C4-2B (cell line): ENCODE measurements around the gene ARSA.

Experiments
- CTCF ChIP-seq: fragments of 450-650 bp; conservative IDR thresholded peaks from 2 replicates; pipeline ENCODE4 v1.5.1; 2017; ENCODE audit warnings: mild to moderate bottlenecking
- ZFX ChIP-seq: fragments of 450-650 bp; IDR thresholded peaks from 2 replicates; pipeline ENCODE4 v1.6.1; 2017

- TF ChIP-seq CTCF (no peak), ZFX (no peak)
These were observed 22.3 kb downstream of the ARSA start for GRCh38 chr22:50605613-50606074.
